Endothelial cell of umbilical vein (primary cell): ENCODE data around the gene TKTL2. TPM values are rescaled to one million over a fixed set of nuclear protein-coding genes. Genes with fewer than 3 reads are reported as not detected.

ENCODE experiments used
- BruUV-seq: library from RNA; stranded (reverse); fragments of 400-500 nt; replicated peaks from 2 replicates; lab custom pipeline; 2021; lab: Mats Ljungman, UMichigan
- CTCF ChIA-PET: fragments of 300-600, 350-600 bp; sonication (Branson Sonifier 250); formaldehyde crosslinking; loops from one replicate; lab custom pipeline; 2021; ENCODE audit warnings: antibody characterized with exemption, inconsistent platforms; lab: Charles Lee
- POLR2A ChIA-PET: fragments of 300-600, 350-600 bp; sonication (Branson Sonifier 250); formaldehyde crosslinking; loops from one replicate; lab custom pipeline; 2021; ENCODE audit warnings: antibody characterized with exemption, inconsistent platforms; lab: Charles Lee
- DNase-seq: peaks from one replicate; pipeline ENCODE4 v3.0.0-alpha.2; 2011; ENCODE audit warnings: low read depth, low spot score
- FAIRE-seq: peaks from 2 replicates; lab custom pipeline; 2011; peaks lifted over from hg19 to GRCh38; lab: Jason Lieb, UNC
- H2AFZ ChIP-seq: 2 replicates; pipeline ENCODE4 v1.6.0; 2012; ENCODE audit warnings: low read depth, low read length, control low read depth, inconsistent platforms
- H3K27ac ChIP-seq: 2 replicates; pipeline ENCODE4 v1.5.1; 2011; ENCODE audit warnings: low read depth, mild to moderate bottlenecking, control low read depth, low read length, moderate library complexity; ENCODE audit not compliant: insufficient read depth
- H3K27me3 ChIP-seq, 2 experiments: 2 replicates each; pipeline versions ENCODE4 v1.6.0 to v1.6.1; 2011; ENCODE audit warnings: low read length in 2 of 2, mixed read lengths in 1 of 2; ENCODE audit not compliant: control insufficient read depth in 2 of 2, insufficient read depth in 2 of 2
- H3K36me3 ChIP-seq, 2 experiments: 2 replicates in 1 of 2; 3 replicates in 1 of 2; pipeline ENCODE4 v1.5.1; 2011; ENCODE audit warnings: low read length in 2 of 2, mild to moderate bottlenecking in 1 of 2, moderate library complexity in 1 of 2; ENCODE audit not compliant: control insufficient read depth in 2 of 2, insufficient read depth in 2 of 2; ENCODE audit errors: extremely low read depth in 1 of 2
- H3K4me1 ChIP-seq: 3 replicates; pipeline ENCODE4 v1.5.1; 2011; ENCODE audit warnings: mild to moderate bottlenecking, low read length; ENCODE audit not compliant: control insufficient read depth, insufficient read depth; ENCODE audit errors: extremely low read depth
- H3K4me2 ChIP-seq: 2 replicates; pipeline ENCODE4 v1.6.1; 2011; ENCODE audit warnings: low read length, control low read depth, mixed read lengths; ENCODE audit not compliant: insufficient read depth
- H3K4me3 ChIP-seq, 3 experiments: fragments of 200-600 bp in 1 of 3; sonication (generic), shearing (Covaris generic) in 1 of 3; replicated peaks in 1 of 3; 2 replicates each; pipeline ENCODE4 v1.5.1; 2011 to 2016; ENCODE audit warnings: control low read depth in 3 of 3, low read length in 3 of 3, mild to moderate bottlenecking in 2 of 3, inconsistent platforms in 1 of 3, low read depth in 1 of 3, moderate library complexity in 1 of 3; ENCODE audit not compliant: insufficient read depth in 1 of 3
- H3K79me2 ChIP-seq: 2 replicates; pipeline ENCODE4 v1.6.0; 2012; ENCODE audit warnings: low read length, inconsistent platforms; ENCODE audit not compliant: control insufficient read depth, insufficient read depth
- H3K9ac ChIP-seq: replicated peaks from 2 replicates; pipeline ENCODE3; 2011; ENCODE audit warnings: low read length, control low read depth; ENCODE audit not compliant: insufficient read depth; ENCODE audit errors: extremely low read depth
- H3K9me1 ChIP-seq: replicated peaks from 3 replicates; pipeline ENCODE4 v1.6.0; 2011; ENCODE audit warnings: mild to moderate bottlenecking, low read length; ENCODE audit not compliant: control insufficient read depth, insufficient read depth; ENCODE audit errors: extremely low read depth
- H3K9me3 ChIP-seq: replicated peaks from 2 replicates; pipeline ENCODE4 v1.5.1; 2012; ENCODE audit warnings: low read length, inconsistent platforms; ENCODE audit not compliant: control insufficient read depth, insufficient read depth
- H4K20me1 ChIP-seq: replicated peaks from 2 replicates; pipeline ENCODE3; 2011; ENCODE audit warnings: mild to moderate bottlenecking, low read length; ENCODE audit not compliant: control insufficient read depth, insufficient read depth; ENCODE audit errors: extremely low read depth
- EZH2 ChIP-seq: IDR thresholded peaks from 2 replicates; pipeline ENCODE4 v1.6.1; 2012; ENCODE audit warnings: borderline replicate concordance, low read depth, mild to moderate bottlenecking, moderate library complexity, low read length, inconsistent platforms; ENCODE audit not compliant: severe bottlenecking
- FOS ChIP-seq: IDR thresholded peaks from 2 replicates; pipeline ENCODE4 v1.6.1; 2011; ENCODE audit warnings: mild to moderate bottlenecking, low read length, moderate library complexity, borderline replicate concordance; ENCODE audit not compliant: insufficient read depth
- GATA2 ChIP-seq: IDR thresholded peaks from 2 replicates; pipeline ENCODE4 v1.7.0; 2011; ENCODE audit warnings: low read depth, mild to moderate bottlenecking, moderate library complexity, mixed read lengths, low read length; ENCODE audit not compliant: insufficient read length, insufficient read depth
- JUN ChIP-seq: IDR thresholded peaks from 2 replicates; pipeline ENCODE4 v1.6.1; 2011; ENCODE audit warnings: borderline replicate concordance, low read depth; ENCODE audit not compliant: insufficient read length, insufficient read depth
- MAX ChIP-seq: IDR thresholded peaks from 2 replicates; pipeline ENCODE4 v1.6.1; 2011; ENCODE audit not compliant: insufficient read depth, insufficient read length
- MYC ChIP-seq: IDR thresholded peaks from one replicate; pipeline ENCODE4 v1.6.1; 2011; ENCODE audit warnings: mild to moderate bottlenecking, low read depth, low read length
- POLR2A ChIP-seq: IDR thresholded peaks from 2 replicates; pipeline ENCODE4 v1.6.1; 2012; ENCODE audit warnings: low read depth, mild to moderate bottlenecking, control low read depth, low read length
- POLR2AphosphoS5 ChIP-seq: IDR thresholded peaks from 2 replicates; pipeline ENCODE4 v1.6.1; 2012; ENCODE audit warnings: low read depth, mild to moderate bottlenecking, control low read depth, low read length, moderate library complexity; ENCODE audit not compliant: insufficient read depth
- dilution Hi-C: fragments of 300-500 bp; cut with MboI; formaldehyde crosslinking; loops from one replicate; pipeline ENCODE4 v1.15.0; 2019; ENCODE audit warnings: low sequenced_read_pairs; ENCODE audit not compliant: extremely low pct_ligation_motif_present
- intact Hi-C: fragments of 100-400 bp; cut with micrococcal nuclease; formaldehyde crosslinking; loops from one replicate; pipeline ENCODE4 v1.10.0; 2022
- polyA plus RNA-seq, 4 experiments: library from polyadenylated mRNA; depleted of rRNA in 3 of 4; stranded (reverse) in 3 of 4; unstranded in 1 of 4; fragments of >200 nt; gene quantifications; 2 replicates each; pipeline versions ENCODE4 v1.2.1 to v1.2.3, GENCODE V29; 2011 to 2012; ENCODE audit warnings: missing spikeins in 1 of 4
- total RNA-seq: library from RNA; stranded (reverse); gene quantifications from 2 replicates; pipeline ENCODE4 v1.2.3, GENCODE V29; 2021
- TF ChIP-seq, protein P1 (sequence below), 2 donors: IDR thresholded peaks; 1 replicate in 1 of 2; 2 replicates in 1 of 2; pipeline ENCODE4 v1.5.1; 2011; ENCODE audit warnings: low read length in 2 of 2, mild to moderate bottlenecking in 2 of 2, moderate library complexity in 2 of 2, control low read depth in 1 of 2, inconsistent platforms in 1 of 2, low read depth in 1 of 2; ENCODE audit not compliant: insufficient read depth in 1 of 2; ENCODE audit errors: extremely low read depth in 1 of 2

TKTL2 gene
- total and polyA plus RNA-seq, 2 donors (not counting 3 experiments of a cell fraction or from before 2014, with no cell fraction given): not detected

GRCh38 chr4:163474027-163474426 is 473 bp upstream of the TKTL2 start:
- peaks cover 0 to 3% of the 10 kb centered on the region in 2 experiments for H3K27me3 ChIP-seq
- no peak for FAIRE-seq

More at GRCh38 chr4:163474027-163474426, 473 bp upstream of the TKTL2 start:
- Histone ChIP-seq H4K20me1 (no peaks in the 10 kb centered on the region), H3K4me2 (no peak overlapping the region), H3K79me2 (no peaks in the 10 kb centered on the region), H3K4me1 (no peaks in the 10 kb centered on the region), H3K27ac (no peak overlapping the region), H3K9ac (no peak overlapping the region), H3K4me3 (no peak overlapping the region), H3K9me1 (no peaks in the 10 kb centered on the region), H2AFZ (no peak overlapping the region), H3K36me3 (no peaks in the 10 kb centered on the region), H3K9me3 (no peaks in the 10 kb centered on the region)
- intact Hi-C loops: no loop called here
- ChIA-PET POLR2A (no interaction called here), CTCF (interaction anchor here (1.1 kb wide), 1 partner anchor 10 kb away, joined by 4 read pairs; no protein-coding TSS in a partner anchor)
- no TSS peak for BruUV-seq
- TF ChIP-seq, protein P1, sequence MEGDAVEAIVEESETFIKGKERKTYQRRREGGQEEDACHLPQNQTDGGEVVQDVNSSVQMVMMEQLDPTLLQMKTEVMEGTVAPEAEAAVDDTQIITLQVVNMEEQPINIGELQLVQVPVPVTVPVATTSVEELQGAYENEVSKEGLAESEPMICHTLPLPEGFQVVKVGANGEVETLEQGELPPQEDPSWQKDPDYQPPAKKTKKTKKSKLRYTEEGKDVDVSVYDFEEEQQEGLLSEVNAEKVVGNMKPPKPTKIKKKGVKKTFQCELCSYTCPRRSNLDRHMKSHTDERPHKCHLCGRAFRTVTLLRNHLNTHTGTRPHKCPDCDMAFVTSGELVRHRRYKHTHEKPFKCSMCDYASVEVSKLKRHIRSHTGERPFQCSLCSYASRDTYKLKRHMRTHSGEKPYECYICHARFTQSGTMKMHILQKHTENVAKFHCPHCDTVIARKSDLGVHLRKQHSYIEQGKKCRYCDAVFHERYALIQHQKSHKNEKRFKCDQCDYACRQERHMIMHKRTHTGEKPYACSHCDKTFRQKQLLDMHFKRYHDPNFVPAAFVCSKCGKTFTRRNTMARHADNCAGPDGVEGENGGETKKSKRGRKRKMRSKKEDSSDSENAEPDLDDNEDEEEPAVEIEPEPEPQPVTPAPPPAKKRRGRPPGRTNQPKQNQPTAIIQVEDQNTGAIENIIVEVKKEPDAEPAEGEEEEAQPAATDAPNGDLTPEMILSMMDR (IDR thresholded peaks at IDR 0.05; ENCODE audit: extremely low read depth in 1 of 2, insufficient read depth in 1 of 2, low read depth in 1 of 2, low read length in 2 of 2): no peak
- TF ChIP-seq FOS (no peak), GATA2 (no peak), MYC (no peak), POLR2A (no peak), JUN (no peak), POLR2AphosphoS5 (no peak), EZH2 (no peak), MAX (no peak)
- dilution Hi-C loops: no loop called here
- no peak for DNase-seq
